Pulmonary artery endothelial cell (primary cell): Measurements from ENCODE around the gene CCDC85A. TPM values are rescaled to one million over a fixed set of nuclear protein-coding genes. Genes with fewer than 3 reads are reported as not detected.

Experiments used
- DNase-seq: peaks from one replicate; pipeline ENCODE4 v3.0.0-alpha.2; 2011; ENCODE audit warnings: low read depth, low spot score
- total RNA-seq: library from RNA; depleted of rRNA; stranded (reverse); fragments of >200 nt; gene quantifications from 2 replicates; pipeline ENCODE4 v1.2.3, GENCODE V29; 2014

Gene CCDC85A
- total RNA-seq, 1 donor from 2014 or later: 29.1 TPM

GRCh38 chr2:56297671-56298070 lies 113.9 kb downstream of the CCDC85A start:
- no peak for DNase-seq

- DNase-seq: no peak
Observed at GRCh38 chr2:56299171-56299691, 115.4 kb downstream of the CCDC85A start.

GRCh38 chr2:56309626-56310170 lies 125.9 kb downstream of the CCDC85A start:
- DNase-seq: no peak

- no peak for DNase-seq
Observed at GRCh38 chr2:56313500-56313921, 129.7 kb downstream of the CCDC85A start.

GRCh38 chr2:56314371-56314770 lies 130.6 kb downstream of the CCDC85A start:
- DNase-seq: no peak

- DNase-seq: no peak
Observed at GRCh38 chr2:56314796-56315195, 131.0 kb downstream of the CCDC85A start.

- DNase-seq: no peak
Observed at GRCh38 chr2:56315376-56315775, 131.6 kb downstream of the CCDC85A start.

GRCh38 chr2:56316011-56316410 lies 132.2 kb downstream of the CCDC85A start:
- DNase-seq: no peak

GRCh38 chr2:56318147-56318546 lies 134.4 kb downstream of the CCDC85A start:
- DNase-seq: no peak

- DNase-seq: no peak
Observed at GRCh38 chr2:56325661-56326345, 142.0 kb downstream of the CCDC85A start.

GRCh38 chr2:56326346-56326741 lies 142.6 kb downstream of the CCDC85A start:
- DNase-seq: no peak

GRCh38 chr2:56331810-56332209 lies 148.0 kb downstream of the CCDC85A start:
- no peak for DNase-seq

- DNase-seq: no peak
Observed at GRCh38 chr2:56333812-56334485, 150.2 kb downstream of the CCDC85A start.

- no peak for DNase-seq
Observed at GRCh38 chr2:56334622-56335021, 150.8 kb downstream of the CCDC85A start.

- no peak for DNase-seq
Observed at GRCh38 chr2:56335101-56335500, 151.3 kb downstream of the CCDC85A start.

- no peak for DNase-seq
Observed at GRCh38 chr2:56337342-56337741, 153.6 kb downstream of the CCDC85A start.

- DNase-seq: no peak
Observed at GRCh38 chr2:56338232-56338631, 154.4 kb downstream of the CCDC85A start.

GRCh38 chr2:56344771-56345170 lies 161.0 kb downstream of the CCDC85A start:
- no peak for DNase-seq

- no peak for DNase-seq
Observed at GRCh38 chr2:56347881-56348280, 164.1 kb downstream of the CCDC85A start.

- DNase-seq: no peak
Observed at GRCh38 chr2:56348392-56349210, 164.8 kb downstream of the CCDC85A start.

- no peak for DNase-seq
Observed at GRCh38 chr2:56357655-56358295, 174.0 kb downstream of the CCDC85A start.
